Activated naive CD4-positive, alpha-beta T cell treated with anti-CD3 and anti-CD28 coated beads, Interleukin-2, amount 50 U/mL, for 24 hours (primary cell): Measurements from ENCODE around the gene RALGAPA2.

Source experiments
- H3K27ac Mint-ChIP-seq: one replicate; pipeline ENCODE4 v1.8.0; 2021; ENCODE audit warnings: mild to moderate bottlenecking, mixed read lengths
- H3K27me3 Mint-ChIP-seq: one replicate; pipeline ENCODE4 v1.8.0; 2021; ENCODE audit warnings: mixed read lengths
- H3K36me3 Mint-ChIP-seq: one replicate; pipeline ENCODE4 v1.8.0; 2021; ENCODE audit warnings: mixed read lengths
- H3K4me1 Mint-ChIP-seq: one replicate; pipeline ENCODE4 v1.8.0; 2021; ENCODE audit warnings: mixed read lengths
- H3K4me3 Mint-ChIP-seq: one replicate; pipeline ENCODE4 v1.8.0; 2021; ENCODE audit warnings: mild to moderate bottlenecking, mixed read lengths
- H3K9me3 Mint-ChIP-seq: one replicate; pipeline ENCODE4 v1.8.0; 2021; ENCODE audit warnings: mixed read lengths

RALGAPA2 gene

DNA sequence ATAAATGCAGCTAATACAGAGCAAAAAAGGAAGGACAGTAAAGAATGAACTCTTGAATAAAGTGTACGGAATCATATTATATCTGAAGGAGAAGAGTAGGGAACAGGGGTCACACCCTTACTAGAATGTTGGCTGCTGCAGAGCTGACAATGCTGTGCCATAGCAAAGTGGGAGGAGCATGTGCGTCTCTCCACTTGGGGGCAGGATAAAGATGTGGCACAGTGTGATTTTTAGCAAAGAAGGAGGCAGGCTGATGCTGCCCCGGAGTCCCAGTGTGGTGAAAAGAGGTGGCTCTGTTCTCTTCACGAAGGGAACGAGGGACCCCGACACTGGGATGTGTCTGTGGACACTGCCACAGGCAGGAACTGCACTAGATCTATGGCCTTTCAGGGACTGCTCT is 277.0 kb downstream of the RALGAPA2 start:
- H3K27ac Mint-ChIP-seq, result no peak overlapping the region
- no peak overlapping the region for H3K4me3 Mint-ChIP-seq
- H3K36me3 Mint-ChIP-seq, result peaks cover 16% of the 10 kb centered on the region
- no peaks in the 10 kb centered on the region for H3K9me3 Mint-ChIP-seq
- no peaks in the 10 kb centered on the region for H3K27me3 Mint-ChIP-seq
- H3K4me1 Mint-ChIP-seq, result no peaks in the 10 kb centered on the region

- Mint-ChIP-seq H3K4me1 (no peaks in the 10 kb centered on the region), H3K27me3 (no peaks in the 10 kb centered on the region), H3K36me3 (peaks cover 16% of the 10 kb centered on the region), H3K4me3 (no peak overlapping the region), H3K9me3 (no peaks in the 10 kb centered on the region), H3K27ac (no peak overlapping the region)
Measured at GRCh38 chr20:20432618-20433286, 279.7 kb downstream of the RALGAPA2 start.

GRCh38 chr20:20430066-20430465 is 282.4 kb downstream of the RALGAPA2 start:
- H3K4me1 Mint-ChIP-seq, result no peaks in the 10 kb centered on the region
- no peak overlapping the region for H3K4me3 Mint-ChIP-seq
- H3K36me3 Mint-ChIP-seq, result peaks cover 8% of the 10 kb centered on the region
- no peaks in the 10 kb centered on the region for H3K27me3 Mint-ChIP-seq
- no peaks in the 10 kb centered on the region for H3K9me3 Mint-ChIP-seq
- H3K27ac Mint-ChIP-seq, result no peak overlapping the region

- Mint-ChIP-seq H3K27ac (no peak overlapping the region), H3K4me3 (no peak overlapping the region), H3K27me3 (no peaks in the 10 kb centered on the region), H3K9me3 (no peaks in the 10 kb centered on the region), H3K4me1 (no peaks in the 10 kb centered on the region), H3K36me3 (peaks cover 8% of the 10 kb centered on the region)
Measured at GRCh38 chr20:20428067-20428466, 284.4 kb downstream of the RALGAPA2 start.

GRCh38 chr20:20427227-20427864 is 285.1 kb downstream of the RALGAPA2 start:
- no peaks in the 10 kb centered on the region for H3K9me3 Mint-ChIP-seq
- H3K4me3 Mint-ChIP-seq, result no peak overlapping the region
- no peaks in the 10 kb centered on the region for H3K27me3 Mint-ChIP-seq
- H3K27ac Mint-ChIP-seq, result no peak overlapping the region
- H3K36me3 Mint-ChIP-seq, result peaks cover 10% of the 10 kb centered on the region
- no peaks in the 10 kb centered on the region for H3K4me1 Mint-ChIP-seq

GRCh38 chr20:20426655-20426907 is 285.9 kb downstream of the RALGAPA2 start:
- Mint-ChIP-seq H3K36me3 (peaks cover 12% of the 10 kb centered on the region), H3K9me3 (no peaks in the 10 kb centered on the region)

GRCh38 chr20:20425823-20426654 is 286.4 kb downstream of the RALGAPA2 start:
- Mint-ChIP-seq H3K9me3 (no peaks in the 10 kb centered on the region), H3K4me1 (no peaks in the 10 kb centered on the region), H3K36me3 (peaks cover 11% of the 10 kb centered on the region), H3K4me3 (no peak overlapping the region), H3K27ac (no peak overlapping the region), H3K27me3 (no peaks in the 10 kb centered on the region)

More at GRCh38 chr20:20426655-20426907, 285.9 kb downstream of the RALGAPA2 start:
- no peak overlapping the region for H3K4me3 Mint-ChIP-seq
- H3K4me1 Mint-ChIP-seq, result no peaks in the 10 kb centered on the region
- no peaks in the 10 kb centered on the region for H3K27me3 Mint-ChIP-seq
- no peak overlapping the region for H3K27ac Mint-ChIP-seq

GRCh38 chr20:20423117-20423516 is 289.3 kb downstream of the RALGAPA2 start:
- Mint-ChIP-seq H3K27ac (no peak overlapping the region), H3K36me3 (peaks cover 15% of the 10 kb centered on the region), H3K4me1 (no peaks in the 10 kb centered on the region), H3K4me3 (no peak overlapping the region), H3K9me3 (no peaks in the 10 kb centered on the region), H3K27me3 (no peaks in the 10 kb centered on the region)

- Mint-ChIP-seq H3K36me3 (peaks cover 22% of the 10 kb centered on the region), H3K4me1 (no peaks in the 10 kb centered on the region), H3K27ac (no peak overlapping the region), H3K27me3 (no peaks in the 10 kb centered on the region), H3K4me3 (no peak overlapping the region), H3K9me3 (no peaks in the 10 kb centered on the region)
Measured at GRCh38 chr20:20417876-20418676, 294.4 kb downstream of the RALGAPA2 start.

- H3K4me1 Mint-ChIP-seq, result no peaks in the 10 kb centered on the region
- peaks cover 15% of the 10 kb centered on the region for H3K36me3 Mint-ChIP-seq
- no peaks in the 10 kb centered on the region for H3K9me3 Mint-ChIP-seq
- H3K4me3 Mint-ChIP-seq, result no peak overlapping the region
- H3K27ac Mint-ChIP-seq, result no peak overlapping the region
- H3K27me3 Mint-ChIP-seq, result no peaks in the 10 kb centered on the region
Measured at GRCh38 chr20:20415321-20415720, 297.1 kb downstream of the RALGAPA2 start.

DNA sequence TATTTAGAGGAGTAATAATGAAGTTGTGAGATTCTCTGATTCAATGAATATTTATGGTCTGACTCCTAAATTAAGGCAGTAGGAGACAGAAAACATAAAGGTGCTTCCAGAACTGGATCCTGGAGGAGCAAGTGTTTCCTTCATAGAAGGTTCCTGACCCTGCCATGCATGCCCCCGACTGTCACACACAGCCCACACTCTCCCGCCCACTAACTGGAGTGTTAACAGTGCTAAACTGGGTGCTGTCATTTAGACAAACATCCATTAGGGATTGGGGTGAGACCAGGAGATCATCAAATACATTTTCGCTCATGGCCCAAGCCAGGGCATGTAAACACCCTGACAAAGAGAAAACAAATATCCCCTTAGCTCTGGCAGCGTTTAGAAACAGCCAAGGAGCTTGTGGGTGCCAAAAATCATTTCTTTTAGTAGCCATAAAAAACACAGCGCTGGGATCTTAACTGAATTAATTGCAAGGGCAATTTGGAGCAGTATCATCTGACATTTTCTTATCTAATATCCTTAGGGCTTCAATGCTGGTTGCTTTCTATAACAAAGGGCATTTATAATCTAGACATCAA is 297.7 kb downstream of the RALGAPA2 start:
- Mint-ChIP-seq H3K36me3 (peaks cover 13% of the 10 kb centered on the region), H3K27me3 (no peaks in the 10 kb centered on the region), H3K9me3 (no peaks in the 10 kb centered on the region), H3K27ac (no peak overlapping the region), H3K4me3 (no peak overlapping the region), H3K4me1 (no peaks in the 10 kb centered on the region)

DNA sequence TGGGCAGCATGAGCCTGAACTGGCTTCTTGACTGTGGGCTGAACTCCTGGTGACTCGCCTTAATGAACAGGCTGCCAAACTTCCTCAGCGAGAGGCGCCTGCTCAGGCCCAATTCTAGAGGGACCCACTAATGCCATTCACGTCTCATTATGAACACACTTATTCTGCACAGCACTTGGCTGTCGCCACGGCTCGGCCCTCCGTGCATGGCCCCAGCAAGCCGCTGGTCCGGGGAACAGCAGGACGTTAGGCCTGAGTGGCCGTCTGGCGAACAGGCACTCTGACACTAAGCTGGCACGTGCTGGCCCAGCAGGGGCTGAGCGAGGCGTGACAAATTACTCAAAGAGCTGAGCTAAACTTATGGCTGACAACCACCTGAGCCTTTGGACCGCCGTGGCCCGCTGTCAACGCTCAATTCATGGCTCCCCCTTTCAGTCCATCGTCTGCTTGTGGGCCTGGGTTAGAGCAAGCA is 298.6 kb downstream of the RALGAPA2 start:
- H3K36me3 Mint-ChIP-seq, result peaks cover 13% of the 10 kb centered on the region
- no peaks in the 10 kb centered on the region for H3K4me1 Mint-ChIP-seq
- no peak overlapping the region for H3K4me3 Mint-ChIP-seq
- H3K27ac Mint-ChIP-seq, result no peak overlapping the region
- no peaks in the 10 kb centered on the region for H3K9me3 Mint-ChIP-seq
- no peaks in the 10 kb centered on the region for H3K27me3 Mint-ChIP-seq

- Mint-ChIP-seq H3K36me3 (peaks cover 10% of the 10 kb centered on the region), H3K4me3 (no peak overlapping the region), H3K27me3 (no peaks in the 10 kb centered on the region), H3K4me1 (no peaks in the 10 kb centered on the region), H3K9me3 (no peaks in the 10 kb centered on the region), H3K27ac (no peak overlapping the region)
Measured at GRCh38 chr20:20412750-20413149, 299.7 kb downstream of the RALGAPA2 start.

- Mint-ChIP-seq H3K4me1 (no peaks in the 10 kb centered on the region), H3K27me3 (no peaks in the 10 kb centered on the region), H3K27ac (no peak overlapping the region), H3K36me3 (peaks cover 7% of the 10 kb centered on the region), H3K4me3 (no peak overlapping the region), H3K9me3 (no peaks in the 10 kb centered on the region)
Measured at GRCh38 chr20:20411836-20412235, 300.6 kb downstream of the RALGAPA2 start.

GRCh38 chr20:20411402-20411801 is 301.0 kb downstream of the RALGAPA2 start:
- Mint-ChIP-seq H3K36me3 (peaks cover 7% of the 10 kb centered on the region), H3K4me1 (no peaks in the 10 kb centered on the region), H3K27ac (no peak overlapping the region), H3K27me3 (no peaks in the 10 kb centered on the region), H3K4me3 (no peak overlapping the region), H3K9me3 (no peaks in the 10 kb centered on the region)
